IPS-NIHi11 (cell line): ENCODE results near the gene RUNX3.

ENCODE experiments used
- DNase-seq: peaks from one replicate; pipeline ENCODE4 v3.0.0; 2012; ENCODE audit warnings: mixed read lengths, low spot score

The RUNX3 gene

DNA sequence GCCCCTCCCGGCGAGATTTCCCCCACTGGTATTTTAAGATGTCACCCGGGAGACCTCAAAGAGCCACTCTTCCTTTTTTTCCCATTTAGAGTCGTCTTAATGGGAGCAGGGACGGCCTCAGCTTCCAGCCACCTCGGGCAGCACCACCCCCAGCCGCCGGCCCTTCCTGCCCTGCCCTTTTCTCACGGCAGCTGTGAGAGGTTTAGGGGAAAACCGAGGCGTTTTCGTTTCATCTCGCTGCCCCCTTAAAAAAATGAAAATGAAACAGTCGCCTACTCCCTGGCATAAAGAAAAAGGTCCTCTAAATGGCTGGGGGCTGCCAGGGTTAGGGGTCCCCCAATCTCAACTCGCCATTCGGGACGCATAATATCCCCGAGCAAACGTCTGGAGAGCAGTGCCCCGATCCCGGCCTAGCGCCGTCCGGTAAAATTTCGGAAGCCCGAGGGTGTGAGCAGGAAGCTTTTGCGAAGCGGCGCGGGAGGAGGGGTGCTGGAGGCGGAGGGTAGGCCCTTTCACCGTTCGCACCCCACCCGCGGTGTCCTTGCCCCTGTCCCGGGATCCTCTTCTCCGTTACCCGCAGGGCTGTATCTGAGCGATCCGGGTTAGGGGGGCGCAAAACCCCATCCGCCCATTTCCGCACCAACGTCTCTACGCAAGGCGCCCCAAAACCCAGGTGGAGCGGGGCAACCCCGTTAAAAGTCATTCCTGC lies 1.2 kb downstream of the RUNX3 start:
- DNase-seq = no peak

DNA sequence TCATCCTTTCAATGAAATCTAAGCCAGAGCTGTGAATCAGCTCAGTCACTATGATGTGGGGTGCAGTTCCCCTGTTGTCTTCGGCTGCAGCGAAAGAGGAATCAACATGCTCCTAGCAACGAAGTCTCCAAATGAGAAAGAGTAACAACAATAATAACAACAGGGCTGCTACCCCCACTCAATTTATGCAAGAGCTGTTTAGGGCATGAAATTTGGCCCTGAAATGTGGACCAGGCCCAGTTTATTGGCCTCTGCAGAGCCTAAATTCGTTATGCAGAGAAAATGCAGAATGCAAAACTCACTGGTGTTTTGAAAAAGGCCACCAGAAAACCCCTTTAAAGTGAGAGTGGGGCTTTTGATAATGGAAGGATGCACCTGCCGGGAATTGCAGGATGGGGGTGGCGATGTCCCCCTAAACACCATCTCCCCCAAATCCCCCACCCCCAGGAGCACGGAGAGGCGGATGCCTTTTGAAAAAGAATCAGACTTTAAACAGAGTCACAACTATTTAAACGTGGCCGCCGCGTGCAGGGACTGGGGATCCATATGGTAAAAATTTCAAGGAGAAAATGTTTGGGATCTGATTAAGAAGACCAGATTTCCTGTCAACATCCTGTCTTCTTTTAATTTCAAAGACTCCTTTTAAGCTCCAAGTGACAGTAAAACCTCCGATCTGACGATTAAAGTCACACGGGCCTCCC lies 1.9 kb downstream of the RUNX3 start:
- DNase-seq = no peak

GRCh38 chr1:24927473-24927872 lies 2.6 kb downstream of the RUNX3 start:
- no peak for DNase-seq

DNA sequence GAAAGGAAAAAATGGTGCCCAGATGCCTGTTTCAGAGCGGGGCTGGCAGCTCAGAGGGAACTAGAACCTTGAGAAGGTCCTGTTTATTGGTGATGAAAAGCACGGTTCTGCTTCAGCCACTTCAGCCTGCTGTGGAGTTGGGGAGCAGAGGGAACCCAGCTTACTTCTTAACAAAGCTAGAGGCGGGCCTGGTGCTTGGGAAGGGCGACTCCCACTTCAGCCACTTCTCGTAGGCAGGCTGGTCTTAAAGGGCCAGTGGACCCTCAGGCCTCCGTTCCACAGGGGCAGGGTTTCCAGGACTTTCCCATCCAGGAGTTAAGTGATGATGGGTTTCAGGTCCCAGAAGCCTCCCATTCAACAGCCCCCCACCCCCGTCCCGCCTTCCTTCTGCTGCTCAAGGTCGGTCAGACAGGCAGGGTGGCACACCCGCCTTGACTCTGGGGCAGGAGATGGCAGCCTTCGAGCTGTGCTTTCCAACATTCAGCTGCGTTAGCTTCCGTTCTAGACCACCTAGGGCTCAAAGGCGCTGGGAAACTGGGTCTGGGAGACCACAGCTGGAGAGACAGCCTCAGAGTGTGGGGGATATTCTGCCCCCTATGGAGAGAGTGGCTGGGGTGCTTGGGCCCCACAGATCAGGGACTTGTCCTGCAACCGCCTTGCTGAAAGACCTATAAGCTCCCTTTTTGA lies 3.4 kb downstream of the RUNX3 start:
- DNase-seq = no peak

DNA sequence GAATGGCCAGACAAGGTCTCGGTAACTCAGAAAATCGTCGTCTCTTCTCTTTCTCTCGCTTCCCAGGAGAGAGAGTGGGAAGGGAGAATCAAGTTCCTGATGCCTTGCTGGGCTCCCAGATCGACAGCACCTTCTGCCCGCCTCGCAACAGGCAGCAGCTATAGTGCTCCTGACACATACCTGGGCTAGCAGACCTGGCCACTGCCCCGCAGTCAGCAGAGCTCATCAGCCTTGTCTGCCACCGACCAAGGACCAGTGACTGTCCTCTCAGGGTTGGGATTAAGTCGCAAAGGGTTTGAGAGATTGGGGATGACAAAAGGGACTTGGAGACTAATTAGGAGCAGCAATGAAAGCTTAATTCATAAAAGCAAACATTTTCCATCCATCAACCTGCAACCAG lies 4.1 kb downstream of the RUNX3 start:
- DNase-seq = no peak

DNA sequence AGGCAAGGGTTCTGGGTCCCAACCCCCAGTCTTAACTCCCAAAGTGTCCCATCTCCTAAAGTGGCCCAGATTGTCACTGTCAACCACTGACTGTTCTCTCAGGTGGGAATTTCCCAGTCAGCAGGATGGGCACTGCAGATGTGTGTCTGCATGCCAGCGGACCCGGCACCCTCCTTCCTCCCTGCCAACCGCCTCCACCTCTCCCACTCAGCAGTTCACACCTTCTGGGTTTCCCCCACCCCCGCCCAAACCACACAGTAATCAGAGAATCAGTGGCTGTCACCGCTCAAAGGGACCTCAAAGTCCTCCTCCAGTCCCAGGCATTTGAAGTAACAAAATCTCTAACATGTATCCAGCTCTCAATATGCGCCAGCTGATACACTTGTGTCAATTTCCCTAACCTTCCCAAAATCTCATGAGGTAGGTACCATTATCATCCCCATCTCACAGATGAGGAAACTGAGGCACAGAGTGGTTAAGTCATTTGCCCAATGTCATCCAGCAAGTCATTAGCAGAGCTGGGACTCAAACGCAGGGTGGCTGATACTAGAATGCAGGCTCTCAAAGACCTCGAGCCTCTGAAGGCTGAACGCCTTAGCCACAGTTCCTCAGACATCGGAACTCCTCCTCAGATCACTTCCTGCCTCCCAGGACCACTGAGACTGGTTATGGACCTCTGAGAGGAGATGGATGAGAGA lies 4.8 kb downstream of the RUNX3 start:
- DNase-seq = no peak

DNA sequence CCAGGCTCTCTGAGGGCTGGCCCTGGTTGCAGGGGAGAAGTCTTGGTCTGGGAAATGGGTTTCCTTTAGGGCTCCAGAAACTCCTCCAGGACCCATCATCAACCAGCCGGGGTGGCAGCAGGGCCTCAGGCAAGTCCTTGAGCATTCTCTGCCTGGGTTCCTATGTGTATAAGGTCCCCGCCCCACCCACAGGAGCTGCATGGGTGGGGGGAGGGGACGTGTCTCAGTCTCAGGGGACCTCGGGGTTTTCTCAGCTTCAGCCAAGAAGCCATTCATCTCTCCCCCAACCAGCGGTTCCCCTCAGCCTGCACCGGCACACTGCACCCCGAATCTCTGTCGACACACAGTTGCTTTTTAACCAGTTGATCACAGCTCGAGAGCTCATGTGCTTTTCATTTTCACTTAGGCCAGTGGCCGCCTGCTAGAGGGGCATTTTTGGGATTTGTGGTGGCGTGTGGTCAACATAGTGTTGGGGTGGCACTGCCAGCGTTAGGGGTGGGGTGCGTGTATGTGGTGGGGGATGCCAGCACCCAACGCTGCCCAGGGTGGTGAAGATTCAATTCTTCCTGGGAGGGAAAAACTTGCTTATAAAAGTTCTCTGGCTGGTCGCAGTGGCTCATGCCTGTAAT lies 6.5 kb downstream of the RUNX3 start:
- DNase-seq = no peak

DNA sequence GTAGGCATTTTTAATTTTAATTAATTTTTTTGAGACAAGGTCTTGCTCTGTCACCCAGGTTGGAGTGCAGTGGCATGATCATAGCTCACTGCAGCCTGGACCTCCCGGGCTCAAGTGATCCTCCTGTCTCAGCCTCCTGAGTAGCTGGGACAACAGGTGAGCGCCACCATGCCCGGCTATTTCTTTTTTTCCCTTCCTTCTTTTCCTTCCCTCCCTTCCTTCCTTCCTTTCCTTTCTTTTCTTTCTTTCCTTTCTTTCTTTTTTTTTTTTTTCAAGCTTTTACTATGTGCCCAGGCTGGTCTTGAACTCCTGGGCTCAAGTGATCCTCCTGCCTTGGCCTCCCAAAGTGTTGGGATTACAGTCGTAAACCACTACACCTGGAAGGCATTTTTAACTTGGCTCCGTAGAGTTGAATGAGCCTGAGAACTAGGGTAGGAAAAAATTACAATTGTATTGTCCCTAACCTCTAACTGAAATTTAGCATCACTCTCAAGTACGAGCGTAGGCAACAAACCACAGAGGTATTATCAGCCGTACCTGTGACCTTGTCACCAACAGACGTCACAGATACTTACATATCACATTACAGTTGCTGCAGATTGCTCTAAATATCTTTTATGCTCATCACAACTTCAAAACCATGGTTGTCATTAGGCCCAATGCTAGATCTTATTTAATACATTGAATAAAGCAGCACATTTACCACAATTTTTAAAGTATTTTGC lies 8.0 kb downstream of the RUNX3 start:
- DNase-seq = no peak

GRCh38 chr1:24921412-24921811 lies 8.7 kb downstream of the RUNX3 start:
- no peak for DNase-seq

DNA sequence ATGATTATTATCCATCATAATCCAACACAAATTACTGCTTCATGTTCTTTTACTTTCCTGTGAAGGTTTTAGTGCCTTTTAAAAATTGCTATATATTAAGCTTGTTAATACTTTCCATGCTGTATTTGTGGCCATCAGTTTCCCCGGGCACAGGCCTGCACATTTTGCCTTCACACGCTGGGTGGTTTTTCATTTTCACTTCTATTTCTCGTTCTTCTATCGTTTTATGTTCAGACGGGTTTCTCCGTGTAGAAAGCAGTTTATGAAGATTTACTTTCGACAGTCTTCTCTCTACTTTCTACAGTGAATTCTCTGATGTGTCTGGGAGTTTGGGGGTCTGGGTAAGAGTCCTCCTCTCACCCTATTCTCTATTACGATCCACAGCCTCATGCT lies 9.5 kb downstream of the RUNX3 start:
- DNase-seq = no peak

DNA sequence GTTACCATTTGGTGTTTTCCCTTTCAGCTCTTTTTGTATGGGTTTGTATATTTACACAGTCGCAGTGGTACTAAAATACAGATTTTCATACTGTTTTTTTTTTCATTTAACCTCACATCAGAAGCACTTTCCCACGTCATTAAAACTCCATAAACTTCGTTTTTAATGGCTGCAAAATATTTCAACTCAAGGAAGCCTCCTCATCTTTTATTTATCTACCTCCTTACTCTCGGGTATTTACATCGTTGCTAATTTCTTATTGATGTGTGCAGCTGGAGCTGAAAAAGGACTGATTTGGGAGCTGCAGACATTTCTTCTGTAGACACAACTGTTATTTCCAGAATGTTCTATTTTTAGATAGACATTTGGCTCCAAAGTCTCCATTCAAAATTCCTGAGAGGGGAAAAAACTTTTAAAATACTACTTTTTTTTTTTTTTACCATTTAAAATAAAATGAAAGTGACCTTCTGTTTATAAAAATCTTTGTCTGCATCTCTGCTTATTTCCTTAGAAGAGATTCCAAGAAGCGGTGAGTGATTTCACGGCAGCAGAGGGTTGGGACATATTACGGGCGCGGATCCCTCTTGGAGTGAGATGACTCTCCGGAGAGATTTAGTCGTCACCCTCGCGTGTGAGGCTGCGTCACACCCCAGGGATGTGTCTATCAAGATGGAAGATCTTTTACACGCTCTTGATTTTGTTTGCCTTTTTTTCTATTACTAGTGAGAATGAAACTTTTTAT lies 10.1 kb downstream of the RUNX3 start:
- DNase-seq = no peak

GRCh38 chr1:24918995-24919605 lies 11.0 kb downstream of the RUNX3 start:
- DNase-seq = no peak

- no peak for DNase-seq
Observed at GRCh38 chr1:24918370-24918769, 11.7 kb downstream of the RUNX3 start.

DNA sequence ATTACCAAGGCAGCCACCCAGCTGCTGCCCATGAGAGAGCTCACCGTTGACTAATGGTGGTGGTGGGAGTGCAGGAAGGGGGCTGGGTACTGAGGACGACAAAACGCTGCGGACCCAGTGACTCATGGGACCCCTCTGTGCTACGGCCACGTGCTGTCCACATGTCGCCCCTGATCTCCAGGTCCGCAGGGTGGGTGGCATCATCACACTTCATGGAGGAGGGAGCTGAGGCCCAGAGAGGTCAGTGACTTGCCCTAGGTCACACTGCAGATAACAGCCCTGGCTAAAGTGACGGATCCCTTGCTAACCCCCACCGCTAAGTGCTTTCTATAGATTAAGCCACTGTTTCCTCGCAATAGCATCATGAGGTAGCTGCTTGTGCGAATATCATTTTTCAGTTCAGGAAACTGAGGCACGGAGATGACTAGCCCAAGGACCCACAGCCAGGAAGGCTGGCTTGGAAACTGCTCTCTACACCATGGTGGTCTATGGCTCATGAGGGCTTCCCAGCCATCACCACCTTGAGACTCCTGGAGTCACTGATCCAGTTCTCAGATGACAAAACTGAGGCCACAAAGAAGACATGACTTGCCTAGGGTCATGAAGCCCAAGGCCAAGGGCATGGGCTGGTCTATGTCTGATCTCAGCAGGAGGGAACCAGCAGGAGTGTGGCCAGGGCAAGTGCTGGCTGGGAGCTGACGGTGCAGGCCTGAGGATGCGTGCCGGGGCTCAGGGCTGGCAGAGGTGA lies 12.6 kb downstream of the RUNX3 start:
- DNase-seq = no peak

GRCh38 chr1:24915816-24916602 lies 14.1 kb downstream of the RUNX3 start:
- DNase-seq = no peak

DNA sequence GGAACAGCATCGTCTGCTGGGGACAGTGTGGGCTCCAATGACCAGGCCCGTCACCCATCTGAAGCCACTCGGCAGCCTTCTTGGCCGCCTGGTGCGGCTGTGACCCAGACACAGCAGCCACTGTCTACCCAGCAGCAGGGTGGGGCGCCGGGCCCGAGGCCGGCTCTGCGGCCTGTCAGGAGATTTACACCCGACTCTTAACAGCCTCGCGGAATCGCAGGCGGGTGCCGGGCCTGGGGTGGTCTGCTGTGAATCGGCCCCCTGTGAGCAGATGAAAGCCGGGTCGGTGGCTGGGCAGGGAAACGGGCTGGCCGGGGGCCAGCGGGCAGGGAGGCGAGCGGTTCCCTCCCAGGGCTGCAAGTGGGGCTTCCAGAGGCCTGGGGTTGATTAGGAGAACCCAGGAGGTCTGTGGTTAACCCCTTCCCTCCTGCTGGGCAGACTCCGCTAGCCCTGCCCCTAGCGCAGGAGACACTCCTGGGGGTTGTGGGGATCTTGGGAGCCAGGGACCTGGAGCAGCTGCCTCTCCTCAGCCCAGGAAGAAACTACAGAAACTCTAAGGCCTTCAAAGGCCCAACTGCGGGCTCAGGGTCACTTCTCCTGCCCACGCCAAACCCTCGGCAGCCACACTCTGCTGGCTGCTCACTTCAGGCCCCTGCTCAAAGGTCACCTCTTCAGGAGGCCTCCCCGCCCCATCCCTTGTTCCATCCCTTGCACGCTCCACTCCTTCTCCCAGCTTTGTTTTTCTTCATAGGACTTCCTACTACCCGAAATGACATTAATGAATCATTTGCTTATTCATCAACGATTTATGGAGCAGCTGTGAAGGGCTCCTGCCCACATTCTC lies 15.6 kb downstream of the RUNX3 start:
- no peak for DNase-seq

- DNase-seq = no peak
Observed at GRCh38 chr1:24913616-24914225, 16.4 kb downstream of the RUNX3 start.

DNA sequence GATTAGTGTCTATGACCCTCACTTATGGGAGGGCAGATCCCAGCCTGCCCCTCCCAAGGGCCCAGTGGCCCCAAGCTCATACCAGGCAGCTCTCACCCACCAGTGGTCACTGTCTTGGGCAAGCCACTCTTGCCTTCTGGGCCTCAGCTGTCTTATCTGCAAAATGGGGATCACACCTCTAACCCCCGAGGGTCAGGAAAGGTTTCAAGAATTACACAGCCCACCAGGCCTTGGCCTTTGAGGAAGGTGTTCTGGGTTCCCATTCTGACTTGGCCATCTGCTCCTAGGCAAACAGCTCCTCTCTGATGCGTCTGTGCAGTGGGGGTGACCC lies 16.8 kb downstream of the RUNX3 start:
- DNase-seq = no peak
